PC-9 (cell line): Measurements from ENCODE around the gene TMEM273. TPM values are rescaled to one million over a fixed set of nuclear protein-coding genes. Genes with fewer than 3 reads are reported as not detected.

Experiments used
- BruUV-seq: library from RNA; stranded (reverse); fragments of 400-500 nt; replicated peaks from 2 replicates; lab custom pipeline; 2021; lab: Mats Ljungman, UMichigan
- CTCF ChIA-PET: fragments of 300-600 bp; sonication (Branson Sonifier 250); formaldehyde crosslinking; loops from one replicate; lab custom pipeline; 2022; ENCODE audit warnings: antibody characterized with exemption; lab: Charles Lee
- POLR2A ChIA-PET: fragments of 300-600 bp; sonication (Branson Sonifier 250); formaldehyde crosslinking; loops from one replicate; lab custom pipeline; 2022; ENCODE audit warnings: antibody characterized with exemption; ENCODE audit not compliant: unreplicated experiment; lab: Charles Lee
- DNase-seq, 2 experiments: peaks; one replicate each; pipeline versions ENCODE4 v3.0.0 to v3.0.0-alpha.2; 2015 to 2022; ENCODE audit warnings: mixed read lengths in 1 of 2
- H2AFZ ChIP-seq: fragments of 200-600 bp; sonication (generic); 2 replicates; pipeline ENCODE4 v1.8.1; 2017; ENCODE audit warnings: antibody characterized with exemption
- H3F3A ChIP-seq: fragments of 200-600 bp; sonication (generic); 2 replicates; pipeline ENCODE4 v1.8.1; 2017; ENCODE audit warnings: antibody characterized with exemption, mild to moderate bottlenecking, low read depth; ENCODE audit not compliant: insufficient read depth
- H3K27ac ChIP-seq: fragments of 200-600 bp; sonication (generic); 2 replicates; pipeline ENCODE4 v1.6.1; 2016; ENCODE audit warnings: mixed run types
- H3K27me3 ChIP-seq: fragments of 200-600 bp; sonication (generic); 2 replicates; pipeline ENCODE4 v1.6.1; 2016; ENCODE audit warnings: low read depth, mixed run types; ENCODE audit not compliant: insufficient read depth
- H3K36me3 ChIP-seq: fragments of 200-600 bp; sonication (generic); 2 replicates; pipeline ENCODE4 v1.6.1; 2016; ENCODE audit warnings: low read depth, mixed run types
- H3K4me1 ChIP-seq: fragments of 200-600 bp; sonication (generic); replicated peaks from 2 replicates; pipeline ENCODE4 v1.6.1; 2016; ENCODE audit warnings: mixed run types; ENCODE audit not compliant: insufficient read depth
- H3K4me2 ChIP-seq: fragments of 200-600 bp; sonication (generic); 2 replicates; pipeline ENCODE4 v1.6.1; 2017; ENCODE audit warnings: mixed run types
- H3K4me3 ChIP-seq: fragments of 200-600 bp; sonication (generic); 2 replicates; pipeline ENCODE4 v1.6.1; 2016; ENCODE audit warnings: mixed run types
- H3K79me2 ChIP-seq: fragments of 200-600 bp; sonication (generic); 2 replicates; pipeline ENCODE4 v1.6.1; 2017; ENCODE audit warnings: low read depth, mixed run types
- H3K9me2 ChIP-seq: fragments of 200-600 bp; sonication (generic); 2 replicates; pipeline ENCODE4 v1.8.1; 2017; ENCODE audit warnings: mild to moderate bottlenecking; ENCODE audit not compliant: insufficient read depth
- H3K9me3 ChIP-seq: fragments of 200-600 bp; sonication (generic); 2 replicates; pipeline ENCODE4 v1.8.1; 2016; ENCODE audit warnings: low read depth; ENCODE audit not compliant: insufficient read depth
- H4K20me1 ChIP-seq: fragments of 200-600 bp; sonication (generic); 2 replicates; pipeline ENCODE4 v1.8.1; 2017; ENCODE audit not compliant: insufficient read depth
- EZH2 ChIP-seq: fragments of 200-600 bp; sonication (generic); IDR thresholded peaks from 2 replicates; pipeline ENCODE4 v1.8.0; 2017; ENCODE audit warnings: antibody characterized with exemption, low read depth
- intact Hi-C: fragments of 100-400 bp; cut with micrococcal nuclease; formaldehyde crosslinking; loops from one replicate; pipeline ENCODE4 v1.10.0; 2022; ENCODE audit not compliant: unreplicated experiment
- total RNA-seq: library from RNA; stranded (reverse); gene quantifications from 2 replicates; pipeline ENCODE4 v1.2.3, GENCODE V29; 2021
- TF ChIP-seq, protein P1 (sequence below): fragments of 200-600 bp; sonication (generic); conservative IDR thresholded peaks from 2 replicates; pipeline ENCODE4 v1.6.1; 2017; ENCODE audit warnings: mixed run types, antibody characterized with exemption, mild to moderate bottlenecking, moderate library complexity

The TMEM273 gene
- total RNA-seq, 1 experiment from 2014 or later: 0.26 TPM

DNA sequence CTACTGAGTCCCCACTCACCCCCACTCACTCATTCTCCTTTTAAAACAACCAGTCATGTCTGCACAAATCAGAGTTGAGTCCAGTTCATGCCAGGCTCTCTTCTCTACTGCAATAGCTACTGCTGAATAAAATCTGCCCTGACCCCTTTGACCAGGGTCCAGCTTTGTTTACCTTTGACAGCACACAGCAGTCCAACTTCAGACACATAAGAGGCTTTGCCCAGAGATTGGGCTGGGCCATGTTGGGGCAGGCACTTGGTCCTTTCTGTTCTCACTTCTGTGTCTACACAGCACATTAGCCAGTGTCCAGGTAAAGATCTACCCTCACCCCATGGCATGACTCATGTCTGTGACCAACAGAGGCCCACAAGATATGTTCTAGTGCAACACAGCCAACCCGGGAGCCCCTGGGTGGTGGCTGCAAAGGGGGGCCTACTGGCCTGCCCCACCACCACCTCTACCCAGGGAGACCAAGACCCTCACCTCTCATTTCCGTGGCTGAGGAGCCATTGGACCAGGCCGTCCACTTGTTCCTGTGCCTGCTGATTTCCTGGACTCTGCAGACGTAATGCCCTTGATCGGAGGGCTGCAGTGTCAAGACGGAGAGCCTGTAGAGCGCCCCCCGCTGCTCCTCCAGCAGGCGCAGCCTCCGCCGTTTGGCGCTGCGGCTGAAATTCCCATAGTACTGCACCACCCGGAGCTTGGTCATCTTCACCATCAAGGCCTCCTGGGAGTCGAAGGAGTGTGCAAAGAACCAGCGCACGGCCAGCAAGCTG is 80.9 kb downstream of the TMEM273 start:
- H3K27ac ChIP-seq: no peak overlapping the region
- intact Hi-C loops: no loop called here
- TF ChIP-seq, protein P1, sequence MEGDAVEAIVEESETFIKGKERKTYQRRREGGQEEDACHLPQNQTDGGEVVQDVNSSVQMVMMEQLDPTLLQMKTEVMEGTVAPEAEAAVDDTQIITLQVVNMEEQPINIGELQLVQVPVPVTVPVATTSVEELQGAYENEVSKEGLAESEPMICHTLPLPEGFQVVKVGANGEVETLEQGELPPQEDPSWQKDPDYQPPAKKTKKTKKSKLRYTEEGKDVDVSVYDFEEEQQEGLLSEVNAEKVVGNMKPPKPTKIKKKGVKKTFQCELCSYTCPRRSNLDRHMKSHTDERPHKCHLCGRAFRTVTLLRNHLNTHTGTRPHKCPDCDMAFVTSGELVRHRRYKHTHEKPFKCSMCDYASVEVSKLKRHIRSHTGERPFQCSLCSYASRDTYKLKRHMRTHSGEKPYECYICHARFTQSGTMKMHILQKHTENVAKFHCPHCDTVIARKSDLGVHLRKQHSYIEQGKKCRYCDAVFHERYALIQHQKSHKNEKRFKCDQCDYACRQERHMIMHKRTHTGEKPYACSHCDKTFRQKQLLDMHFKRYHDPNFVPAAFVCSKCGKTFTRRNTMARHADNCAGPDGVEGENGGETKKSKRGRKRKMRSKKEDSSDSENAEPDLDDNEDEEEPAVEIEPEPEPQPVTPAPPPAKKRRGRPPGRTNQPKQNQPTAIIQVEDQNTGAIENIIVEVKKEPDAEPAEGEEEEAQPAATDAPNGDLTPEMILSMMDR: no peak
- no peak for TF ChIP-seq EZH2

DNA sequence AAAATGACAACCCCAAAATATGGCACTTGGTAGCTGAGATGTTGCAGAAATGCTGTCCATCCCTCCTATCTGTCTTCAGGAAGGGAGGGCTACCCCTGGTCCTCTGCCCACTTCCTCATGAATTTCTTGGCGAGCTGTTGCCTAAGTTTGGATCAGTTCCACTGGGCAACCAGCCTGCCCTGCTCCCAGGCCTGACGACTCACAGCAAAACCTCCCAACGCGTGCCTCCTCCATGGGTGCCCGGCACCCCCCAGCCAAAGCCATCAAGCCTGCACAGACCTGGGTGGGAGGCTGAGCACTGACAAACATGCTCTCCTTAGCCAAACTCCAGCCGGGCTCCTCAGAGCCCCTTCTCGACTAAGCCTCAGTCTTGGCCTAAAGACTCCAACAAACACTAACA is 81.7 kb downstream of the TMEM273 start:
- Histone ChIP-seq H3K79me2 (no peaks in the 10 kb centered on the region), H3K36me3 (no peaks in the 10 kb centered on the region), H3K4me1 (no peaks in the 10 kb centered on the region), H3K4me3 (no peak overlapping the region), H3K27ac (no peak overlapping the region), H3K4me2 (no peak overlapping the region), H4K20me1 (no peaks in the 10 kb centered on the region), H3K27me3 (peaks cover 45% of the 10 kb centered on the region), H3K9me3 (no peaks in the 10 kb centered on the region), H2AFZ (no peak overlapping the region), H3K9me2 (no peaks in the 10 kb centered on the region), H3F3A (no peaks in the 10 kb centered on the region)
- TF ChIP-seq, protein P1: no peak
- no peak for TF ChIP-seq EZH2
- BruUV-seq: no TSS peak
- intact Hi-C loops: no loop called here
- ChIA-PET POLR2A (no interaction called here), CTCF (no interaction called here)
- DNase-seq: no peak

More for the DNA sequence above, 80.9 kb downstream of the TMEM273 start:
- BruUV-seq: no TSS peak
- no peak overlapping the region for H3K4me3 ChIP-seq
- H3K9me3 ChIP-seq: no peaks in the 10 kb centered on the region
- CTCF ChIA-PET: no interaction called here
- POLR2A ChIA-PET: no interaction called here
- H3K9me2 ChIP-seq: no peaks in the 10 kb centered on the region
- H4K20me1 ChIP-seq: no peaks in the 10 kb centered on the region
- H3K4me2 ChIP-seq: no peak overlapping the region
- no peaks in the 10 kb centered on the region for H3K4me1 ChIP-seq
- H2AFZ ChIP-seq: no peak overlapping the region
- peak in 1 of 2 experiments; percentile 23 for DNase-seq
- H3K27me3 ChIP-seq: peaks cover 44% of the 10 kb centered on the region
- H3K36me3 ChIP-seq: no peaks in the 10 kb centered on the region
- H3K79me2 ChIP-seq: no peaks in the 10 kb centered on the region
- no peaks in the 10 kb centered on the region for H3F3A ChIP-seq

DNA sequence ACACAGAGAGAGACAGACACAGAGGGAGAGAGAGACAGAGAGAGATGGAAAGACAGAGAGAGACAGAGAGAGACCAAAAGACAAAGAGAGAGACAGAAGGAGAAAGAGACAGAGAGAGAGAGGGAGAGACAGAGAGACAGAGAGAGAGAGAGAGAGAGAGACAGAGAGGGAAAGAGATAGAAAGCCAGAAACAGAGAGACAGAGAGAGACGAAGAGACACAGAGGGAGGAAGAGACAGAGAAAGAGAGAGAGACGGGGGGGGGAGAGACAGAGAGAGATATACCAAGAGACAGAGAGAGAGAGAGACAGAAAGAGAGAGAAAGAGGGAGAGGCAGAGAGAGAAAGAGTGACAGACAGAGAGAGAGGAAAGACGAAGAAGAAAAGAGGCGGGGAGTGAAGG is 83.1 kb downstream of the TMEM273 start:
- H4K20me1 ChIP-seq: no peaks in the 10 kb centered on the region
- POLR2A ChIA-PET: no interaction called here

More for the DNA sequence above, 83.1 kb downstream of the TMEM273 start:
- Histone ChIP-seq H3K79me2 (no peaks in the 10 kb centered on the region), H3K4me2 (no peak overlapping the region), H3K27me3 (peaks cover 45% of the 10 kb centered on the region), H3K9me2 (no peaks in the 10 kb centered on the region), H3K27ac (no peak overlapping the region), H3K36me3 (no peaks in the 10 kb centered on the region), H3K4me1 (no peaks in the 10 kb centered on the region), H3K4me3 (no peak overlapping the region), H2AFZ (no peak overlapping the region), H3K9me3 (no peaks in the 10 kb centered on the region), H3F3A (no peaks in the 10 kb centered on the region)
- no TSS peak for BruUV-seq
- intact Hi-C loops: no loop called here
- no peak for TF ChIP-seq EZH2
- TF ChIP-seq, protein P1: no peak
- no peak for DNase-seq
- CTCF ChIA-PET: no interaction called here

Other genes with a start within 250 kb of the TMEM273 start
- gene LRRC18, start 248.6 kb downstream of the TMEM273 start, total RNA-seq: not detected in 2 replicates
- gene VSTM4, start 72.9 kb downstream of the TMEM273 start, total RNA-seq: not detected in 2 replicates
- not detected in 2 replicates for gene FAM170B, start 54.4 kb downstream of the TMEM273 start, total RNA-seq
- gene C10orf71, start 110.8 kb upstream of the TMEM273 start, total RNA-seq: not detected in 2 replicates
- not detected in 2 replicates for gene DRGX, start 207.7 kb upstream of the TMEM273 start, total RNA-seq